DOHH2 (cell line): ENCODE measurements around the gene SP100.

ENCODE experiments used
- H3F3A ChIP-seq: fragments of 200-600 bp; sonication (generic), shearing (Covaris generic); 2 replicates; pipeline ENCODE4 v1.6.0; 2016; ENCODE audit warnings: antibody characterized with exemption, mild to moderate bottlenecking; ENCODE audit not compliant: control insufficient read depth, insufficient read depth
- H3K27ac ChIP-seq: fragments of 200-600 bp; sonication (generic); 2 replicates; pipeline ENCODE4 v1.5.1; 2014; ENCODE audit warnings: low read depth, mild to moderate bottlenecking, low read length, moderate library complexity
- H3K27me3 ChIP-seq: fragments of 200-600 bp; sonication (generic); 2 replicates; pipeline ENCODE4 v1.6.1; 2014; ENCODE audit warnings: mild to moderate bottlenecking, low read length, mixed read lengths; ENCODE audit not compliant: control insufficient read depth
- H3K36me3 ChIP-seq: fragments of 200-600 bp; sonication (generic); 2 replicates; pipeline ENCODE4 v1.6.1; 2014; ENCODE audit warnings: mild to moderate bottlenecking, low read length, moderate library complexity, mixed read lengths; ENCODE audit not compliant: control insufficient read depth
- H3K4me1 ChIP-seq: fragments of 200-600 bp; sonication (generic); 2 replicates; pipeline ENCODE4 v1.6.1; 2014; ENCODE audit warnings: mild to moderate bottlenecking, low read length, mixed read lengths; ENCODE audit not compliant: control insufficient read depth
- H3K4me2 ChIP-seq: fragments of 200-600 bp; sonication (generic); 2 replicates; pipeline ENCODE4 v1.6.0; 2014; ENCODE audit warnings: mild to moderate bottlenecking, low read length, moderate library complexity
- H3K4me3 ChIP-seq: fragments of 200-600 bp; sonication (generic); 2 replicates; pipeline ENCODE4 v1.5.1; 2014; ENCODE audit warnings: mild to moderate bottlenecking, low read length, mixed read lengths
- H3K79me2 ChIP-seq: fragments of 200-600 bp; sonication (generic); 2 replicates; pipeline ENCODE4 v1.6.1; 2014; ENCODE audit warnings: mild to moderate bottlenecking, low read length, mixed read lengths; ENCODE audit not compliant: control insufficient read depth
- H3K9me2 ChIP-seq: fragments of 200-600 bp; sonication (generic); replicated peaks from 2 replicates; pipeline ENCODE4 v1.6.1; 2014; ENCODE audit warnings: mild to moderate bottlenecking, low read length, mixed read lengths; ENCODE audit not compliant: control insufficient read depth
- H3K9me3 ChIP-seq: fragments of 200-600 bp; sonication (generic); 2 replicates; pipeline ENCODE4 v1.6.1; 2014; ENCODE audit warnings: antibody characterized with exemption, low read length, mixed read lengths; ENCODE audit not compliant: control insufficient read depth, insufficient read depth
- H4K20me1 ChIP-seq: fragments of 200-600 bp; sonication (generic); 2 replicates; pipeline ENCODE4 v1.6.0; 2014; ENCODE audit warnings: low read depth, mild to moderate bottlenecking, antibody characterized with exemption, low read length, moderate library complexity; ENCODE audit not compliant: control insufficient read depth, insufficient read depth
- CTCF ChIP-seq: fragments of 200-600 bp; sonication (generic); IDR thresholded peaks from one replicate; pipeline ENCODE4 v1.5.1; 2014; ENCODE audit warnings: antibody characterized with exemption, mild to moderate bottlenecking, low read depth, low read length; ENCODE audit not compliant: poor library complexity, severe bottlenecking
- EZH2phosphoT487 ChIP-seq: fragments of 200-600 bp; sonication (generic); IDR thresholded peaks from 2 replicates; pipeline ENCODE4 v1.6.1; 2017; ENCODE audit warnings: borderline replicate concordance, mild to moderate bottlenecking, antibody characterized with exemption, low read length, moderate library complexity, mixed read lengths

Gene SP100

GRCh38 chr2:230412371-230412711, 3.7 kb upstream of the SP100 start:
- H3K27me3 ChIP-seq: peaks cover 4% of the 10 kb centered on the region; the same call in 1 of the 2 replicates
- H3K9me2 ChIP-seq: no peaks in the 10 kb centered on the region
- H3K4me3 ChIP-seq: peak overlapping the region; percentile 76
- no peaks in the 10 kb centered on the region for H4K20me1 ChIP-seq
- no peaks in the 10 kb centered on the region for H3K9me3 ChIP-seq
- peaks cover 9% of the 10 kb centered on the region for H3K79me2 ChIP-seq
- H3K27ac ChIP-seq: no peak overlapping the region
- peaks cover 3% of the 10 kb centered on the region; the same call in 1 of the 2 replicates for H3K36me3 ChIP-seq
- peaks cover 11% of the 10 kb centered on the region for H3F3A ChIP-seq
- TF ChIP-seq EZH2phosphoT487: no peak
- no peak for TF ChIP-seq CTCF
- peaks cover 40% of the 10 kb centered on the region for H3K4me1 ChIP-seq
- peak overlapping the region; percentile 95 for H3K4me2 ChIP-seq

- peaks cover 11% of the 10 kb centered on the region for H3F3A ChIP-seq
- H4K20me1 ChIP-seq: no peaks in the 10 kb centered on the region
- H3K36me3 ChIP-seq: peaks cover 3% of the 10 kb centered on the region; the same call in 1 of the 2 replicates
- H3K9me3 ChIP-seq: no peaks in the 10 kb centered on the region
- H3K4me1 ChIP-seq: peaks cover 41% of the 10 kb centered on the region
- peaks cover 4% of the 10 kb centered on the region; the same call in 1 of the 2 replicates for H3K27me3 ChIP-seq
- H3K4me3 ChIP-seq: no peak overlapping the region
- H3K79me2 ChIP-seq: peaks cover 14% of the 10 kb centered on the region
- no peak overlapping the region for H3K27ac ChIP-seq
- TF ChIP-seq EZH2phosphoT487: no peak
- no peak for TF ChIP-seq CTCF
- no peak overlapping the region for H3K4me2 ChIP-seq
- no peaks in the 10 kb centered on the region for H3K9me2 ChIP-seq
Observed at GRCh38 chr2:230412846-230413245, 3.2 kb upstream of the SP100 start.

- Histone ChIP-seq H3K27ac (no peak overlapping the region), H3F3A (peaks cover 11% of the 10 kb centered on the region), H3K36me3 (peaks cover 6% of the 10 kb centered on the region; the same call in 1 of the 2 replicates), H3K9me3 (no peaks in the 10 kb centered on the region), H3K9me2 (no peaks in the 10 kb centered on the region), H3K4me2 (no peak overlapping the region), H4K20me1 (no peaks in the 10 kb centered on the region), H3K79me2 (peaks cover 20% of the 10 kb centered on the region), H3K27me3 (peaks cover 4% of the 10 kb centered on the region; the same call in 1 of the 2 replicates), H3K4me3 (no peak overlapping the region), H3K4me1 (peaks cover 46% of the 10 kb centered on the region)
- no peak for TF ChIP-seq CTCF
- TF ChIP-seq EZH2phosphoT487: no peak
Observed at GRCh38 chr2:230413479-230413878, 2.5 kb upstream of the SP100 start.
